ENCODE results near the gene SPPL2A.

Gene SPPL2A

GRCh38 chr15:50710585-50710984 lies 54.9 kb downstream of the SPPL2A start:
- H3K79me2 ChIP-seq (ENCODE audit: insufficient read depth, low read length): no peaks in the 10 kb centered on the region
- TF ChIP-seq CTCF (IDR thresholded peaks at IDR 0.05; ENCODE audit: borderline replicate concordance, extremely low read depth, low read length, poor library complexity, severe bottlenecking): no peak
- TF ChIP-seq EZH2 (IDR thresholded peaks at IDR 0.05; ENCODE audit: borderline replicate concordance, low read depth, low read length, severe bottlenecking): no peak

GRCh38 chr15:50707878-50708427 lies 57.6 kb downstream of the SPPL2A start:
- H3K9ac ChIP-seq (ENCODE audit: low read depth, low read length): no peak overlapping the region
- H2AFZ ChIP-seq (ENCODE audit: low read depth, low read length): no peak overlapping the region
- H3K4me1 ChIP-seq (ENCODE audit: insufficient read depth, low read length): no peaks in the 10 kb centered on the region
- no peak for TF ChIP-seq EZH2 (IDR thresholded peaks at IDR 0.05; ENCODE audit: borderline replicate concordance, low read depth, low read length, severe bottlenecking)
- no peak for TF ChIP-seq CTCF (IDR thresholded peaks at IDR 0.05; ENCODE audit: borderline replicate concordance, extremely low read depth, low read length, poor library complexity, severe bottlenecking)
- no peak overlapping the region for H3K4me2 ChIP-seq (ENCODE audit: insufficient read depth, low read length)
- no peaks in the 10 kb centered on the region for H3K79me2 ChIP-seq (ENCODE audit: insufficient read depth, low read length)
- no peak for DNase-seq
- H3K27me3 ChIP-seq (ENCODE audit: insufficient read depth, low read length, poor library complexity): no peaks in the 10 kb centered on the region
- no peaks in the 10 kb centered on the region for H4K20me1 ChIP-seq (ENCODE audit: insufficient read depth, low read length)
- no peaks in the 10 kb centered on the region for H3K9me3 ChIP-seq (ENCODE audit: insufficient read depth, low read length, severe bottlenecking)
- no peak overlapping the region for H3K27ac ChIP-seq (ENCODE audit: low read length)
- no peaks in the 10 kb centered on the region; the same call in 1 of the 2 replicates for H3K36me3 ChIP-seq (ENCODE audit: insufficient read depth, low read length)
- H3K4me3 ChIP-seq (ENCODE audit: low read depth in 1 of 2, low read length in 2 of 2): no peak overlapping the region
- ATAC-seq (ENCODE audit: insufficient read depth, low read depth): no peak

More at GRCh38 chr15:50710585-50710984, 54.9 kb downstream of the SPPL2A start:
- H2AFZ ChIP-seq (ENCODE audit: low read depth, low read length): no peak overlapping the region
- no peak overlapping the region for H3K9ac ChIP-seq (ENCODE audit: low read depth, low read length)
- DNase-seq: no peak
- H3K4me3 ChIP-seq (ENCODE audit: low read depth in 1 of 2, low read length in 2 of 2): no peak overlapping the region
- no peak for ATAC-seq (ENCODE audit: insufficient read depth, low read depth)
- H3K36me3 ChIP-seq (ENCODE audit: insufficient read depth, low read length): no peaks in the 10 kb centered on the region; the same call in 1 of the 2 replicates
- H3K27ac ChIP-seq (ENCODE audit: low read length): no peak overlapping the region
- no peaks in the 10 kb centered on the region for H4K20me1 ChIP-seq (ENCODE audit: insufficient read depth, low read length)
- H3K9me3 ChIP-seq (ENCODE audit: insufficient read depth, low read length, severe bottlenecking): no peaks in the 10 kb centered on the region
- no peaks in the 10 kb centered on the region for H3K27me3 ChIP-seq (ENCODE audit: insufficient read depth, low read length, poor library complexity)
- H3K4me1 ChIP-seq (ENCODE audit: insufficient read depth, low read length): no peaks in the 10 kb centered on the region
- no peak overlapping the region for H3K4me2 ChIP-seq (ENCODE audit: insufficient read depth, low read length)

- Histone ChIP-seq H3K4me1 (ENCODE audit: insufficient read depth, low read length) (no peaks in the 10 kb centered on the region), H3K4me2 (ENCODE audit: insufficient read depth, low read length) (no peak overlapping the region), H3K9me3 (ENCODE audit: insufficient read depth, low read length, severe bottlenecking) (no peaks in the 10 kb centered on the region), H3K27me3 (ENCODE audit: insufficient read depth, low read length, poor library complexity) (no peaks in the 10 kb centered on the region), H3K4me3 (ENCODE audit: low read depth in 1 of 2, low read length in 2 of 2) (no peak overlapping the region), H4K20me1 (ENCODE audit: insufficient read depth, low read length) (no peaks in the 10 kb centered on the region), H3K27ac (ENCODE audit: low read length) (no peak overlapping the region), H3K36me3 (ENCODE audit: insufficient read depth, low read length) (no peaks in the 10 kb centered on the region), H2AFZ (ENCODE audit: low read depth, low read length) (no peak overlapping the region), H3K79me2 (ENCODE audit: insufficient read depth, low read length) (no peaks in the 10 kb centered on the region), H3K9ac (ENCODE audit: low read depth, low read length) (no peak overlapping the region)
- TF ChIP-seq CTCF (IDR thresholded peaks at IDR 0.05; ENCODE audit: borderline replicate concordance, extremely low read depth, low read length, poor library complexity, severe bottlenecking): no peak
- TF ChIP-seq EZH2 (IDR thresholded peaks at IDR 0.05; ENCODE audit: borderline replicate concordance, low read depth, low read length, severe bottlenecking): no peak
- ATAC-seq (ENCODE audit: insufficient read depth, low read depth) (no peak), DNase-seq (no peak)
These were observed 62.7 kb downstream of the SPPL2A start for GRCh38 chr15:50702762-50703334.

All from DND-41 (cell line).